ENCODE measurements around the gene PALD1.

Gene PALD1

GRCh38 chr10:70538731-70539338, 60.3 kb downstream of the PALD1 start:
- Histone ChIP-seq H3K9ac (ENCODE audit: low read length) (no peak overlapping the region), H3K4me1 (ENCODE audit: control insufficient read depth, insufficient read depth, low read length) (peaks cover 5% of the 10 kb centered on the region), H3K27ac (ENCODE audit: low read depth, low read length) (no peak overlapping the region), H3K27me3 (ENCODE audit: control insufficient read depth, insufficient read depth, low read length) (no peaks in the 10 kb centered on the region), H3K4me3 (ENCODE audit: low read length) (no peak overlapping the region), H3K36me3 (ENCODE audit: control insufficient read depth, insufficient read depth, low read length) (peaks cover 11% of the 10 kb centered on the region)

- no peak overlapping the region for H3K9ac ChIP-seq (ENCODE audit: low read length)
- no peaks in the 10 kb centered on the region for H3K27me3 ChIP-seq (ENCODE audit: control insufficient read depth, insufficient read depth, low read length)
- H3K36me3 ChIP-seq (ENCODE audit: control insufficient read depth, insufficient read depth, low read length): peaks cover 9% of the 10 kb centered on the region
- no peak overlapping the region for H3K4me3 ChIP-seq (ENCODE audit: low read length)
- H3K27ac ChIP-seq (ENCODE audit: low read depth, low read length): no peak overlapping the region
- peaks cover 5% of the 10 kb centered on the region for H3K4me1 ChIP-seq (ENCODE audit: control insufficient read depth, insufficient read depth, low read length)
Observed at GRCh38 chr10:70539471-70539870, 60.9 kb downstream of the PALD1 start.

GRCh38 chr10:70540089-70540788, 61.7 kb downstream of the PALD1 start:
- Histone ChIP-seq H3K9ac (ENCODE audit: low read length) (no peak overlapping the region), H3K36me3 (ENCODE audit: control insufficient read depth, insufficient read depth, low read length) (peaks cover 9% of the 10 kb centered on the region), H3K27ac (ENCODE audit: low read depth, low read length) (no peak overlapping the region), H3K27me3 (ENCODE audit: control insufficient read depth, insufficient read depth, low read length) (no peaks in the 10 kb centered on the region), H3K4me3 (ENCODE audit: low read length) (no peak overlapping the region), H3K4me1 (ENCODE audit: control insufficient read depth, insufficient read depth, low read length) (peaks cover 5% of the 10 kb centered on the region)

GRCh38 chr10:70540789-70541360, 62.3 kb downstream of the PALD1 start:
- Histone ChIP-seq H3K27ac (ENCODE audit: low read depth, low read length) (no peak overlapping the region), H3K4me1 (ENCODE audit: control insufficient read depth, insufficient read depth, low read length) (peaks cover 5% of the 10 kb centered on the region), H3K4me3 (ENCODE audit: low read length) (no peak overlapping the region), H3K9ac (ENCODE audit: low read length) (no peak overlapping the region), H3K36me3 (ENCODE audit: control insufficient read depth, insufficient read depth, low read length) (peaks cover 9% of the 10 kb centered on the region), H3K27me3 (ENCODE audit: control insufficient read depth, insufficient read depth, low read length) (no peaks in the 10 kb centered on the region)

GRCh38 chr10:70541736-70542564, 63.4 kb downstream of the PALD1 start:
- H3K36me3 ChIP-seq (ENCODE audit: control insufficient read depth, insufficient read depth, low read length): peaks cover 9% of the 10 kb centered on the region
- H3K27me3 ChIP-seq (ENCODE audit: control insufficient read depth, insufficient read depth, low read length): no peaks in the 10 kb centered on the region
- no peak overlapping the region for H3K4me3 ChIP-seq (ENCODE audit: low read length)
- no peak overlapping the region for H3K27ac ChIP-seq (ENCODE audit: low read depth, low read length)
- no peak overlapping the region for H3K9ac ChIP-seq (ENCODE audit: low read length)
- peaks cover 5% of the 10 kb centered on the region for H3K4me1 ChIP-seq (ENCODE audit: control insufficient read depth, insufficient read depth, low read length)

- Histone ChIP-seq H3K27me3 (ENCODE audit: control insufficient read depth, insufficient read depth, low read length) (no peaks in the 10 kb centered on the region), H3K9ac (ENCODE audit: low read length) (no peak overlapping the region), H3K27ac (ENCODE audit: low read depth, low read length) (no peak overlapping the region), H3K4me1 (ENCODE audit: control insufficient read depth, insufficient read depth, low read length) (peaks cover 5% of the 10 kb centered on the region), H3K4me3 (ENCODE audit: low read length) (no peak overlapping the region), H3K36me3 (ENCODE audit: control insufficient read depth, insufficient read depth, low read length) (peaks cover 9% of the 10 kb centered on the region)
Observed at GRCh38 chr10:70542565-70542938, 64.0 kb downstream of the PALD1 start.

- Histone ChIP-seq H3K4me1 (ENCODE audit: control insufficient read depth, insufficient read depth, low read length) (peaks cover 5% of the 10 kb centered on the region), H3K4me3 (ENCODE audit: low read length) (no peak overlapping the region), H3K36me3 (ENCODE audit: control insufficient read depth, insufficient read depth, low read length) (peaks cover 9% of the 10 kb centered on the region), H3K27ac (ENCODE audit: low read depth, low read length) (no peak overlapping the region), H3K27me3 (ENCODE audit: control insufficient read depth, insufficient read depth, low read length) (no peaks in the 10 kb centered on the region), H3K9ac (ENCODE audit: low read length) (no peak overlapping the region)
Observed at GRCh38 chr10:70543911-70544310, 65.3 kb downstream of the PALD1 start.

GRCh38 chr10:70544431-70545340, 66.1 kb downstream of the PALD1 start:
- H3K36me3 ChIP-seq (ENCODE audit: control insufficient read depth, insufficient read depth, low read length): peaks cover 9% of the 10 kb centered on the region
- peaks cover 5% of the 10 kb centered on the region for H3K4me1 ChIP-seq (ENCODE audit: control insufficient read depth, insufficient read depth, low read length)
- no peak overlapping the region for H3K9ac ChIP-seq (ENCODE audit: low read length)
- H3K4me3 ChIP-seq (ENCODE audit: low read length): no peak overlapping the region
- no peak overlapping the region for H3K27ac ChIP-seq (ENCODE audit: low read depth, low read length)
- H3K27me3 ChIP-seq (ENCODE audit: control insufficient read depth, insufficient read depth, low read length): no peaks in the 10 kb centered on the region

GRCh38 chr10:70546584-70546983, 68.0 kb downstream of the PALD1 start:
- Histone ChIP-seq H3K4me3 (ENCODE audit: low read length) (no peak overlapping the region), H3K4me1 (ENCODE audit: control insufficient read depth, insufficient read depth, low read length) (no peaks in the 10 kb centered on the region), H3K9ac (ENCODE audit: low read length) (no peak overlapping the region), H3K27ac (ENCODE audit: low read depth, low read length) (no peak overlapping the region), H3K36me3 (ENCODE audit: control insufficient read depth, insufficient read depth, low read length) (peaks cover 6% of the 10 kb centered on the region), H3K27me3 (ENCODE audit: control insufficient read depth, insufficient read depth, low read length) (no peaks in the 10 kb centered on the region)

GRCh38 chr10:70549351-70549961, 70.9 kb downstream of the PALD1 start:
- Histone ChIP-seq H3K4me1 (ENCODE audit: control insufficient read depth, insufficient read depth, low read length) (no peaks in the 10 kb centered on the region), H3K4me3 (ENCODE audit: low read length) (no peak overlapping the region), H3K36me3 (ENCODE audit: control insufficient read depth, insufficient read depth, low read length) (no peaks in the 10 kb centered on the region), H3K27ac (ENCODE audit: low read depth, low read length) (no peak overlapping the region), H3K27me3 (ENCODE audit: control insufficient read depth, insufficient read depth, low read length) (no peaks in the 10 kb centered on the region), H3K9ac (ENCODE audit: low read length) (no peak overlapping the region)

- Histone ChIP-seq H3K27ac (ENCODE audit: low read depth, low read length) (no peak overlapping the region), H3K27me3 (ENCODE audit: control insufficient read depth, insufficient read depth, low read length) (no peaks in the 10 kb centered on the region), H3K4me3 (ENCODE audit: low read length) (no peak overlapping the region), H3K36me3 (ENCODE audit: control insufficient read depth, insufficient read depth, low read length) (no peaks in the 10 kb centered on the region), H3K4me1 (ENCODE audit: control insufficient read depth, insufficient read depth, low read length) (no peaks in the 10 kb centered on the region), H3K9ac (ENCODE audit: low read length) (no peak overlapping the region)
Observed at GRCh38 chr10:70549962-70550458, 71.4 kb downstream of the PALD1 start.

Data from rectal smooth muscle tissue (tissue), 1 donor.